Stimulated activated CD8-positive, alpha-beta memory T cell treated with anti-CD3 and anti-CD28 coated beads, Interleukin-2, amount 100 ng/mL, for 1 hour (primary cell): ENCODE data around the gene PDE1A.
"Not testable (repeated sequence)": the region's sequence is repeated elsewhere in the genome, so short reads cannot be mapped to it uniquely, and the experiment has no call there.

Experiments used
- DNase-seq, 2 donors: peaks; one replicate each; pipeline ENCODE4 v3.0.0-alpha.2; 2020; ENCODE audit warnings: low read depth in 2 of 2

PDE1A gene

GRCh38 chr2:182358601-182359000 lies 68.2 kb downstream of the PDE1A start:
- no peak for DNase-seq

DNA sequence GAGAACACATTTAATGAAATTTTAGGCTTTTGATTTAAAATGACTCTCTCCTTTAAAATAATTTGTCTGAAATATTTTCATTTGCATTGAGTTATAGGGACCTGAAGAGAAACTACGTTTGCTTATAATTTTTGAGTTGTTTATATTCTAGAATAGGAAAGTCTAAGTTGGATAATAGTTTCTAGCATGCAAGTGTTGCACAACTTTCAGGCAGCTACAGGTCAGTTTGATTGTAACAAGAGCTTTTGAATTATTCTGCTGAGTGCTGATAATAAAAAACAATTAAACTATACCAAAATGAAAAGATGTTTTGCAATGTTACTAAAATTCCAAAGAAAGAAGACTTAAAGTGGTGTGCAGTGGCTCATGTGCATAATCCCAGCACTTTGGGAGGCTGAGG lies 71.0 kb downstream of the PDE1A start:
- no peak for DNase-seq

DNA sequence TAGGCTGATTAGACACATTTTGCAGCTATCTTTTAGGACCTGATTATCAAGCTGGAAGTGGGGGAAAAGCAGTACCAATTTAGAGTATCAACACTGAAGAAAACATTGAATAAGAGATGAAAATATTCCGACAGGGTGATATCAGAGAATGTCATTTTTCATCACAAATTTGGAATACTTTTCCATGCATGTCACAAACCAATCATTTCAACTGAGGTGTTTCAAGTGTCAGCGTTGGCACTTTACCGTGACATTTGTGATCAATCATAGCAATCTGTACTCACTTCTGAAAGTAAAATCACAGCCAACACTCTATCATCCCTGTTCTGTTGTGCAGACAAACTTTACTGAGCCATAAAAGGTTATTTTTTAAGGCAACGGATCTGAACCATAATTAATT lies 75.4 kb downstream of the PDE1A start:
- DNase-seq = no peak

DNA sequence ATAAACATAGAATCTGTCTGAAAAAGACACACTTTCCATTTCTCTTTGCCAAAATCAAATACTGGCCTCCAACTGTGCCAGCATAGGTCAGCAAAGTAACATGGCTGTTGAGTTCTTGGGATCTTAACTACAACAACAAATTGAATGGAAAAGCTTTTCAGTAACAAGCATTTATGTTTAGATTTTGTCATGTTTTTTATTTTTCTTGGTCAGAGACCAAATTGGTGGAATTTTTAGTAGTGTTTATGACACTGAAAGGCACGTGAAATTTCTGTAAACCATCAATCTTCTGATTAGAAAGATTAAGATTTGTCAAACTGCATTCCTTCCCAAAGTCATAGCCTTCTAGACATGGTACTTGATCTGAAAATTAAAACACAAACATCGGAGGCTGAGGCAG lies 77.6 kb downstream of the PDE1A start:
- DNase-seq = no peak

DNA sequence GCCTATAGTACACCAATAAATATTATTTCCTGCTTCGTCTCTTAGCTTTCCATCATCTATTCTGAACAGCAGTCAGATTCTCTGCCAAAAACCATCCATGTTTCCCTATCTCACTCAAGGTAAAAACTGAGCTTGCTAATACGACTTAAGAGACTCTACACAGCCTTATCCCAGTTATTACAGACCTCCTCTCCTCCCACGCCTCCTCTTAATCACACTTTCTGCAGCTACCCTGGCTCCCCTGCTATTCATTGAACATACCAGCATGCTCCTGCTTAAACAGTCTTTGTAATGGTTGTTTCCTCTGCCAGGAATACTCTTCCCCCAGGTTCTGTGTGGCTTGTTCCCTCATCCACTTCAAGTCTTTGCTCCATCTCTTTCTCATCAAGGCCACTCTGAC lies 81.5 kb downstream of the PDE1A start:
- no peak for DNase-seq

DNA sequence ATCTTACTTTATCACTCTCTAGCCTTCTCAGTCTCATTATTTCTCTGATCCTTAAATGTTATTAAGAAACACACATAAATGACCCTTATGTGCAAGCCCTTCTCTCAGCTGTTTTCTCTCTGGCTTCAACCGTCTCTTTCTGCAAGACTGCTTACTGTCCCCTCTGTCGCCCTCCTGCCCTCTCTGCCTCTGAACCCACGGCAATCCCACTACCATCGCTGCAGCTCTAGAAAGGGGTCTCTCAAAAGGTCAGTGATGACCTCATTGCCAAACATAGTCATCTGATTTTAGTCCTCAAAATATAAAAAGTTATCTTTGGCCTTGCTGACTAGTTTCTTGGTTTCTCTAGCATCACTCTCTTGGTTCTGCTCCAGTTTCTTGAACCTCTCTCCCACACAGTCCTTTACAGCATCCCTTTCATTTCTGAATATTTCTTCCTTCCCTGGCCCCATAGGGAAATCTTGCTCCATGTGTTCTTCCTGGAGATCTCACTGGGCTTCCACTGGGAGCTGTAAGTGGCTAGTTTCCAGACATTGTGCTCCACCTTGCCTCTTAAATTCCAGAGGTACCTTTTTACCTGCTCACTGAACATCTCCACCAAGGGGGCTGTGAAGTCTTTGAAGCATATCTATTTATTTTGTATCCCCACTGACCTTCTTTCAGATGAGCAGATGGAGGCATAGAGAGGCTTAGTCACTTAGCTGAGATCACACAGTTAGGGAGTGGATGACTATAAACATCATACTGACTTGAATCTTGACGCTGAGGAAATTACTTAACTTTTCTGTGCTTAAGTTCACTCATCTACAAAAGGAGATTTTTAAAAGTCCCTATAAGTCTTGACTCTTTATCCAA lies 96.2 kb downstream of the PDE1A start:
- DNase-seq = no peak

DNA sequence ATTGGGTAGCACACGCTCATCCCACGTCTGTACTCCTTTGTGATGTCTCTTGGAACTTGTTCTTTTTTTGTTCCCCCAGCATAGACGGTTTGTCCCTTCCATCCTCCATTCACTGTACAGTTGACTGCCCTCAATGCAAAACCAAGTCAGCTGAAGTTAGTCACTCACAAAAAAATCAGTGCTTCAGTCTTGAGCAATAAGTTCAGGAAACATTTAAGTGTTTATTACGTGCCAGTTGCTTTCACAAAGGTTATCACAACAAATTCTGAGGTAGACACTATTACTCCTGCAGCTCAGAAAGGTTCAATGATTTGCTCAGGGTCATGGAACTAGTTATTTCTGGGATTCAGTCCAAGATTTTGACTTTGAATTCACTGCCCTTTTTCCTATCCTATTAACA lies 102.2 kb downstream of the PDE1A start:
- DNase-seq = no peak

DNA sequence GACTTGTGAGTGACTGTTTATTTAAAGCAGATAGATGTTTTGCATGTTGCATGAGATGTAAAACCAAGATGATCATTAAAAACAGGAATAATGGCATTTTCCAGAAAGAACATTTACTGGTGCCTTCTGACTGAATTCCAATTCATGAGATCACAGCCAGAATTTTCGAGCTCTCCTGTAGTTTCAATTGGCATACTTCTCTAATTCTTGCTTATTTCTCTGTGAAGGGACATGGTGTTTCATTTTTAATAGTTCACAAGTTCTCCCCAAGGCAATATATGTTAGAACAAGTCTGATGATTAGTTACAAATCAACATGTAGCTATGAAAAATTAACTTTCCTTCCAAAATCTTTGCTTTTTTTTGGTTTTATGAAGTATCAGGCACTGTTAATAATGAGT lies 105.7 kb downstream of the PDE1A start:
- no peak for DNase-seq

GRCh38 chr2:182319556-182320505 lies 107.0 kb downstream of the PDE1A start:
- no peak for DNase-seq

DNA sequence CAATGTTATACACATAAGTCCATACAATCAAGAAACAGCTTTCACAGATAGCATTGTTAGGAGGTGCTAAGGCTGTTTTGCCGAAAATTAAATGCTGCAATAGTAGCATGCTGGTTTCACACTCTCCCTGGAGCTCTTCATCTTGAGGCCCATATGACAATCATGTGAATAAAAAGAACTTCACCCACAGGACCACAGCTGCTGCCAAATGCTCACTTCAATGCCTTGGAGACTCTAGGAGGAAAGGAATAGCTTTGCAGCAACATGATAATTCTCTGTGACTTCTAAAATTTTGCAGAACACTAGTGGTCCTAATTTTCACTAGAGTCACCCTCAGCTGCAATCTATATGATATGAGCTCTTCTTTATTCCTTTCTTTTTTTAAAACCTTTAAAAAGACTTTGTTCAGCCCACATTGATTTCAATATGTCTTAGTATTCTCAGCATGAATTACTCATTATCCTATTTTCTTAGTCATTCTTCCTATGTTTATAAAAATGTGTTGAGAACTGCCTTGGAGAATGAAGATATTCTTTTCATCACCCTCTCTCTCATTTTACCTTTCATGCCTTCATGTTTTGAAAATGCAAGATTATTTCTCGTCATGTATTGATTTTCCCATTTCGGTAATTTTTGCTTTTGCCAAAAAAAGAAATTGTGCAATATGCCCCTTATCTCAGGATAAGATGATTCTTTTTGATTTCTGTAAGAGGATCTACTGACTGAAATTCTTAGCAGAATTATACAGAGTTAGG lies 108.2 kb downstream of the PDE1A start:
- no peak for DNase-seq

- no peak for DNase-seq
Measured at GRCh38 chr2:182316950-182317349, 109.9 kb downstream of the PDE1A start.

GRCh38 chr2:182302972-182303371 lies 123.9 kb downstream of the PDE1A start:
- DNase-seq = no peak

DNA sequence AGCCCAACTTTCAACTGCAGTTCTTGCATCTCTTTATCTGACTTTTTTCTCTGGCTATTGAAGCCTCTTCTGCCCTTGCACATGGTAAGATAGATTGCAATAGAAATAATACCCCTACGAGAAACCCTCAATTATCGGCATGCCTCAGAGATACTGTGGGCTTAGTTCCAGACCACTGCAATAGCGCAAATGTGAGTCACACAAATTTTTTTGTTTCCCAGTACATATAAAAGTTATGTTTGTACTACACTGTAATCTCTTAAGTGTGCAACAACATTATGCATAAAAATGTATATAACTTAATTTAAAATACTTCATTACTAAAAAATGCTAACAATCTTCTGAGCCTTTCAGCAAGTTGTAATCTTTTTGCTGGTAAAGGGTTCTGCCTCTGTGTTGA lies 124.7 kb downstream of the PDE1A start:
- DNase-seq = no peak

GRCh38 chr2:182301093-182301492 lies 125.7 kb downstream of the PDE1A start:
- no peak for DNase-seq

- DNase-seq = no peak
Measured at GRCh38 chr2:182300608-182301007, 126.2 kb downstream of the PDE1A start.

DNA sequence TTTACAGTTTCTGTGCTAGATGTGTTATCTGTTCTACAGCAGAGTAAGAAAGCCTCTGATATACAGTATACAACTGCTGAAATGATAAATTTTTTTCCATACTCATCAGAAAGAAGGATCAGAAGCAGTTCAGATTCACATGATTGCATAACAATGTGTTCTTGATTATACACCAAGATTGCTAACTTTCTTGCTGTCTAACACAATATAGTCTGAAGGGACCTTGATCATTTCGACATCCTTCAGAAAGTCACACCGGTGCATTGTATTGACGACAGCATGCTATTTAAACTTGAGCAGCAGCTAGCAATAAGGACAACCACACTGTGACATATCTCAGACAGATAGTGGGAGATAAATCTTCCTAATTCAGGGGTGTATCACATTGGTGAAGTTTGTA lies 127.2 kb downstream of the PDE1A start:
- no peak for DNase-seq

DNA sequence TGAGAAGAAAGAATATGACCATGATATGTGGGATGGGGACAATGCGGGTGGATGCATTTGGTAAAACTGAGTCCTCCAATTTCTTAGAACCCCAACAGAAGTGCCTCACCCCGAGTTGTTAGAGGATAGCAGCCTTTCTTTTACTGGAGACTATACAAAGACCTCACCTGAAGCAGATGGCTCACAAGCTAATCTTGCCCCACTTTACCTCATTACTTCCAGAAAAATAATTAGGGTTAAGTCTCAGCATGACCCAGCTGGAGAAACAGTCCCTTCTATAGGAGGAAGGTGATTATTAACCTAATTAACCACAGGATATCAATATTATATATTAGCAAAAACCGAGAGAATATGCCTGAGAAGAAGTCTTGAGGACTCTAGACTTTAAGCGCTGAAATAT lies 128.4 kb downstream of the PDE1A start:
- no peak for DNase-seq

DNA sequence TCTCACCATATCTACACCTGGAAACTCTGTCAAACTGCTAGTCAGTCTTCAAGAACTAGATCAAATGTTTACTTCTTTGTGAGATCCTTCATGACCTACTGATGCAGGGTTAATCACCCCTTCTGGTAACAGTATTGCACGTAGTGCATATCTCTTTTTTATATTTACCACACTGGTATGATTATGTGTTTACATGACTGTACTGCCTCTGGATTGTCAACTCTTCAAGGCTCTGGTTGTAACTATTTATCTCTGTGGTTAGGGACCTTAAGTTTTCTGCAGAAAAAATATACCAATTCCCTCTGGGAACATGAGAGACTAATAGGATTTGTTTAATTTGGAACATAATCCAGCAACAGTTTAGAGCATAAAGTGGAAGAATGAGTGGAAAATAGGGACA lies 135.5 kb downstream of the PDE1A start:
- DNase-seq = no peak

GRCh38 chr2:182283512-182283911 lies 143.3 kb downstream of the PDE1A start:
- DNase-seq = no peak

DNA sequence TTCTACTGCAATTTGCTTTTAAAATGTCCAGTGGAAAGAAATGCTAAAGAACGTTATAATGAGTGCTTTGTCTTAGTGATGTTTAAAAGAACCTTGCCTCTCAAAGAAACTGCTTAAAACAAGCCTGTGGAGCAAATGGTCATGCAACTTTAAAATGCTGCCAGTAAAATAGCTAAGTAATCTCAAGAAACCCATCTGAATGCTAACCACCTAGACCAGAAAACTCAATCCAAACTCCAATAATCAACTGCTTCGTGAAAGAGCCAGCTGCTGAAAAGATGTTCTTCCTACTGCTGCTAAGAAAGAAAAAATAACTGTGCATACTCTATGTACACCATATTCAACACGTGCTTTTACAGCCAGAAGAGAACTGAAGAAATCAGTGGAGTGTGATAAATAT lies 145.6 kb downstream of the PDE1A start:
- no peak for DNase-seq

DNA sequence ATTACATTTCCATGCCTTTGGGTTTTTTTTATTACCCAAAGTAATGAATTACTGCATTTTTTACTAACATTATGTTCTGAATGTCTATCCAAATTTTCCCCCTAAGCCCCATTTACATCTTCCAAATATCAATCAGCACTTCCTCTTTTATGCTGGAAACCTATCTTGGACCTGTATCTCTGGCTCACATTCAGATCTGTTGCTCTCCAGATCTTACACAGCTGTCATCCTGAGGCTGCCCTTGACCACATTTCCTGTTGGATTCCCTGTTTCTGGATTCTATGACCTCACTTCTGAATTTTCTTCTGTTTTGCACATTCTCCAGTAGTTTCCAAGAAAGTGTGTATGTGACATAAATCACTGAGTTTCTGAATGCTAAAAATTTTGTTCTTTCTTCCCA lies 146.7 kb downstream of the PDE1A start:
- no peak for DNase-seq

- not testable (repeated sequence) for DNase-seq
Measured at GRCh38 chr2:182276662-182277061, 150.2 kb downstream of the PDE1A start.
